Measurements from ENCODE around the gene SCN11A. TPM values are rescaled to one million over a fixed set of nuclear protein-coding genes. Genes with fewer than 3 reads are reported as not detected.

Gene SCN11A
- polyA plus RNA-seq, 1 donor from 2014 or later: 2.2 TPM

GRCh38 chr3:39095778-39096177 lies 44.0 kb upstream of the SCN11A start:
- H3K9ac ChIP-seq (ENCODE audit: low read length): no peak overlapping the region
- H3K79me2 ChIP-seq (replicated peaks; ENCODE audit: insufficient read depth, low read length): no peaks in the 10 kb centered on the region
- no peaks in the 10 kb centered on the region for H3K27me3 ChIP-seq (ENCODE audit: insufficient read depth, low read depth, low read length)
- TF ChIP-seq SMC3 (conservative IDR thresholded peaks at IDR 0.05; ENCODE audit: poor library complexity): no peak
- peaks cover 38% of the 10 kb centered on the region for H3K36me3 ChIP-seq (ENCODE audit: insufficient read depth, low read length)
- no peak overlapping the region for H2AFZ ChIP-seq (ENCODE audit: low read depth, low read length)
- H3K27ac ChIP-seq (ENCODE audit: low read length): no peak overlapping the region
- H3K4me3 ChIP-seq (ENCODE audit: low read length): no peak overlapping the region
- no peaks in the 10 kb centered on the region for H4K20me1 ChIP-seq (ENCODE audit: insufficient read depth)
- H3K9me2 ChIP-seq (ENCODE audit: insufficient read depth, low read length): no peaks in the 10 kb centered on the region
- H3F3A ChIP-seq (ENCODE audit: insufficient read depth, low read length, poor library complexity, severe bottlenecking): no peaks in the 10 kb centered on the region
- H3K4me2 ChIP-seq (ENCODE audit: low read length): no peak overlapping the region
- no peaks in the 10 kb centered on the region for H3K9me3 ChIP-seq (ENCODE audit: low read length)

- H3K36me3 ChIP-seq (ENCODE audit: insufficient read depth, low read length): peaks cover 39% of the 10 kb centered on the region
- no peaks in the 10 kb centered on the region for H3K27me3 ChIP-seq (ENCODE audit: insufficient read depth, low read depth, low read length)
- H3K9me3 ChIP-seq (ENCODE audit: low read length): no peaks in the 10 kb centered on the region
- TF ChIP-seq CTCF (IDR thresholded peaks at IDR 0.05; ENCODE audit: poor library complexity, severe bottlenecking) (no peak), EZH2 (IDR thresholded peaks at IDR 0.05; ENCODE audit: borderline replicate concordance, insufficient read depth, low read length, poor library complexity, severe bottlenecking) (no peak), MXI1 (conservative IDR thresholded peaks at IDR 0.05; ENCODE audit: poor library complexity, severe bottlenecking) (no peak), EP300 (conservative IDR thresholded peaks at IDR 0.05; ENCODE audit: poor library complexity, severe bottlenecking) (no peak), POLR2AphosphoS5 (IDR thresholded peaks at IDR 0.05) (no peak), SMC3 (conservative IDR thresholded peaks at IDR 0.05; ENCODE audit: poor library complexity) (no peak), TAF1 (IDR thresholded peaks at IDR 0.05; ENCODE audit: low read depth) (no peak), RAD21 (conservative IDR thresholded peaks at IDR 0.05) (no peak)
- TF ChIP-seq, protein P1, sequence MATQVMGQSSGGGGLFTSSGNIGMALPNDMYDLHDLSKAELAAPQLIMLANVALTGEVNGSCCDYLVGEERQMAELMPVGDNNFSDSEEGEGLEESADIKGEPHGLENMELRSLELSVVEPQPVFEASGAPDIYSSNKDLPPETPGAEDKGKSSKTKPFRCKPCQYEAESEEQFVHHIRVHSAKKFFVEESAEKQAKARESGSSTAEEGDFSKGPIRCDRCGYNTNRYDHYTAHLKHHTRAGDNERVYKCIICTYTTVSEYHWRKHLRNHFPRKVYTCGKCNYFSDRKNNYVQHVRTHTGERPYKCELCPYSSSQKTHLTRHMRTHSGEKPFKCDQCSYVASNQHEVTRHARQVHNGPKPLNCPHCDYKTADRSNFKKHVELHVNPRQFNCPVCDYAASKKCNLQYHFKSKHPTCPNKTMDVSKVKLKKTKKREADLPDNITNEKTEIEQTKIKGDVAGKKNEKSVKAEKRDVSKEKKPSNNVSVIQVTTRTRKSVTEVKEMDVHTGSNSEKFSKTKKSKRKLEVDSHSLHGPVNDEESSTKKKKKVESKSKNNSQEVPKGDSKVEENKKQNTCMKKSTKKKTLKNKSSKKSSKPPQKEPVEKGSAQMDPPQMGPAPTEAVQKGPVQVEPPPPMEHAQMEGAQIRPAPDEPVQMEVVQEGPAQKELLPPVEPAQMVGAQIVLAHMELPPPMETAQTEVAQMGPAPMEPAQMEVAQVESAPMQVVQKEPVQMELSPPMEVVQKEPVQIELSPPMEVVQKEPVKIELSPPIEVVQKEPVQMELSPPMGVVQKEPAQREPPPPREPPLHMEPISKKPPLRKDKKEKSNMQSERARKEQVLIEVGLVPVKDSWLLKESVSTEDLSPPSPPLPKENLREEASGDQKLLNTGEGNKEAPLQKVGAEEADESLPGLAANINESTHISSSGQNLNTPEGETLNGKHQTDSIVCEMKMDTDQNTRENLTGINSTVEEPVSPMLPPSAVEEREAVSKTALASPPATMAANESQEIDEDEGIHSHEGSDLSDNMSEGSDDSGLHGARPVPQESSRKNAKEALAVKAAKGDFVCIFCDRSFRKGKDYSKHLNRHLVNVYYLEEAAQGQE (IDR thresholded peaks at IDR 0.05; ENCODE audit: borderline replicate concordance): no peak
- no peak overlapping the region for H3K9ac ChIP-seq (ENCODE audit: low read length)
- H4K20me1 ChIP-seq (ENCODE audit: insufficient read depth): no peaks in the 10 kb centered on the region
- H3K27ac ChIP-seq (ENCODE audit: low read length): no peak overlapping the region
- no peak overlapping the region for H3K4me2 ChIP-seq (ENCODE audit: low read length)
- no peak overlapping the region for H2AFZ ChIP-seq (ENCODE audit: low read depth, low read length)
- H3K9me2 ChIP-seq (ENCODE audit: insufficient read depth, low read length): no peaks in the 10 kb centered on the region
- no peaks in the 10 kb centered on the region for H3F3A ChIP-seq (ENCODE audit: insufficient read depth, low read length, poor library complexity, severe bottlenecking)
- H3K4me3 ChIP-seq (ENCODE audit: low read length): no peak overlapping the region
- H3K79me2 ChIP-seq (replicated peaks; ENCODE audit: insufficient read depth, low read length): no peaks in the 10 kb centered on the region
These were observed 43.3 kb upstream of the SCN11A start for GRCh38 chr3:39094851-39095677.

All from neural cell (in vitro differentiated cells).